GM21515 (cell line): ENCODE measurements around the gene CALCOCO2.
A peak's percentile ranks its signal among the peaks of the same experiment; 100 is the strongest.
"Not testable (repeated sequence)": the region's sequence is repeated elsewhere in the genome, so short reads cannot be mapped to it uniquely, and the experiment has no call there.

Experiments
- ATAC-seq: cut with Tn5 transposase; IDR thresholded peaks from one replicate; pipeline ENCODE4 v1.9.1; 2021; ENCODE audit not compliant: unreplicated experiment

The CALCOCO2 gene

GRCh38 chr17:48872409-48872808, 41.6 kb downstream of the CALCOCO2 start:
- not testable (repeated sequence) for ATAC-seq

- ATAC-seq = no peak
Observed at GRCh38 chr17:48873209-48873608, 42.4 kb downstream of the CALCOCO2 start.

GRCh38 chr17:48873696-48874443, 43.0 kb downstream of the CALCOCO2 start:
- ATAC-seq = no peak

GRCh38 chr17:48878920-48879898, 48.4 kb downstream of the CALCOCO2 start:
- ATAC-seq = no peak

GRCh38 chr17:48882272-48882671, 51.4 kb downstream of the CALCOCO2 start:
- no peak for ATAC-seq

GRCh38 chr17:48883171-48883570, 52.3 kb downstream of the CALCOCO2 start:
- no peak for ATAC-seq

GRCh38 chr17:48890086-48890485, 59.3 kb downstream of the CALCOCO2 start:
- ATAC-seq = no peak

- no peak for ATAC-seq
Observed at GRCh38 chr17:48892940-48893645, 62.3 kb downstream of the CALCOCO2 start.

- no peak for ATAC-seq
Observed at GRCh38 chr17:48893646-48894508, 63.0 kb downstream of the CALCOCO2 start.

- ATAC-seq = no peak
Observed at GRCh38 chr17:48894886-48895285, 64.1 kb downstream of the CALCOCO2 start.

- ATAC-seq = no peak
Observed at GRCh38 chr17:48901241-48901640, 70.4 kb downstream of the CALCOCO2 start.

- no peak for ATAC-seq
Observed at GRCh38 chr17:48903401-48903800, 72.6 kb downstream of the CALCOCO2 start.

GRCh38 chr17:48904428-48904827, 73.6 kb downstream of the CALCOCO2 start:
- no peak for ATAC-seq

GRCh38 chr17:48905987-48906515, 75.2 kb downstream of the CALCOCO2 start:
- no peak for ATAC-seq

- ATAC-seq = no peak
Observed at GRCh38 chr17:48907713-48908046, 76.8 kb downstream of the CALCOCO2 start.

GRCh38 chr17:48908047-48908843, 77.4 kb downstream of the CALCOCO2 start, which contains the start of gene UBE2Z:
Gene UBE2Z (plus strand): TSS chr17:48908407. CDS start chr17:48908504, 97 bp downstream.
- ATAC-seq = peak; percentile 77

GRCh38 chr17:48908853-48909394, 78.1 kb downstream of the CALCOCO2 start:
- peak; percentile 35 for ATAC-seq

GRCh38 chr17:48909783-48910182, 78.9 kb downstream of the CALCOCO2 start:
- ATAC-seq = no peak

GRCh38 chr17:48910370-48910769, 79.5 kb downstream of the CALCOCO2 start:
- ATAC-seq = no peak
